GM10248 (cell line): ENCODE measurements around the gene RASAL2.

Source experiments
- CTCF ChIA-PET: fragments of 300-600 bp; sonication (Branson Sonifier 250); formaldehyde crosslinking; extraction: SDS; loops from one replicate; lab custom pipeline; 2021; ENCODE audit warnings: antibody characterized with exemption; lab: Yijun Ruan, JAX
- POLR2A ChIA-PET: fragments of 350-650 bp; sonication (Branson Sonifier 250); formaldehyde crosslinking; extraction: SDS; loops from one replicate; lab custom pipeline; 2020; ENCODE audit warnings: antibody characterized with exemption; lab: Yijun Ruan, JAX
- DNase-seq: peaks from one replicate; pipeline ENCODE4 v3.0.0; 2012; ENCODE audit errors: extremely low spot score
- TF ChIP-seq, protein P1 (sequence below): IDR thresholded peaks from 2 replicates; pipeline ENCODE4 v1.5.1; 2012; ENCODE audit warnings: mild to moderate bottlenecking, low read depth; ENCODE audit errors: extremely low read depth, missing control alignments, control extremely low read depth

RASAL2 gene

GRCh38 chr1:178487070-178487615 lies 393.2 kb downstream of the RASAL2 start:
- TF ChIP-seq, protein P1, sequence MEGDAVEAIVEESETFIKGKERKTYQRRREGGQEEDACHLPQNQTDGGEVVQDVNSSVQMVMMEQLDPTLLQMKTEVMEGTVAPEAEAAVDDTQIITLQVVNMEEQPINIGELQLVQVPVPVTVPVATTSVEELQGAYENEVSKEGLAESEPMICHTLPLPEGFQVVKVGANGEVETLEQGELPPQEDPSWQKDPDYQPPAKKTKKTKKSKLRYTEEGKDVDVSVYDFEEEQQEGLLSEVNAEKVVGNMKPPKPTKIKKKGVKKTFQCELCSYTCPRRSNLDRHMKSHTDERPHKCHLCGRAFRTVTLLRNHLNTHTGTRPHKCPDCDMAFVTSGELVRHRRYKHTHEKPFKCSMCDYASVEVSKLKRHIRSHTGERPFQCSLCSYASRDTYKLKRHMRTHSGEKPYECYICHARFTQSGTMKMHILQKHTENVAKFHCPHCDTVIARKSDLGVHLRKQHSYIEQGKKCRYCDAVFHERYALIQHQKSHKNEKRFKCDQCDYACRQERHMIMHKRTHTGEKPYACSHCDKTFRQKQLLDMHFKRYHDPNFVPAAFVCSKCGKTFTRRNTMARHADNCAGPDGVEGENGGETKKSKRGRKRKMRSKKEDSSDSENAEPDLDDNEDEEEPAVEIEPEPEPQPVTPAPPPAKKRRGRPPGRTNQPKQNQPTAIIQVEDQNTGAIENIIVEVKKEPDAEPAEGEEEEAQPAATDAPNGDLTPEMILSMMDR = no peak
- peak; percentile 6 for DNase-seq
- ChIA-PET POLR2A (no interaction called here), CTCF (interaction anchor here (1.1 to 1.7 kb wide), 3 partner anchors 9 to 14 kb away, joined by 4 to 6 read pairs (median 4); partner anchors contain the start of gene CLEC20A)

- ChIA-PET POLR2A (no interaction called here), CTCF (no interaction called here)
- TF ChIP-seq, protein P1 = no peak
- DNase-seq = peak; percentile 12
Measured at GRCh38 chr1:178488393-178488792, 394.5 kb downstream of the RASAL2 start.

DNA sequence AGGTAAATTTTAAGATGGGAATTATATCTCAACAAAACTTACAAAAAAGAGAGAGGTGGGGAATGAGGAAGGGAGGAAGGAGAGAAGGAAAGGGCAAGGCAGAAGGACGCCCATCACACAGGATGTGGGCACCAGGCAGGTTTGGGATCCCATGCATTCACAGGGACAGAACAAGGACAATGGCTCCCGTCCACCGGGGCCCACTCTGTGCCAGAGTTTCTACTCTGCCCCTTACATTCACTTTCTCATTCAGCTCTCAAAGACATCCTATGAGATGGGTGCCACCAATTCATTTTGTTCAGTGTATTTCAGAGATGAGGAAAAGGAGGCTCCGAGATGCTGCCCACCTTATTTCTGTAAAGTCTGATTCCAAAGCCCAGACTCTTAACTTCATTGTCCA lies 395.5 kb downstream of the RASAL2 start:
- CTCF ChIA-PET = no interaction called here
- TF ChIP-seq, protein P1 = no peak
- POLR2A ChIA-PET = no interaction called here

GRCh38 chr1:178490136-178490535 lies 396.2 kb downstream of the RASAL2 start:
- ChIA-PET CTCF (interaction anchor here (1.2 kb wide), 1 partner anchor 11 kb away, joined by 4 read pairs; no protein-coding TSS in a partner anchor), POLR2A (no interaction called here)
- peak; percentile 5 for DNase-seq
- TF ChIP-seq, protein P1 = no peak

More for the DNA sequence above, 395.5 kb downstream of the RASAL2 start:
- peak; percentile 7 for DNase-seq

DNA sequence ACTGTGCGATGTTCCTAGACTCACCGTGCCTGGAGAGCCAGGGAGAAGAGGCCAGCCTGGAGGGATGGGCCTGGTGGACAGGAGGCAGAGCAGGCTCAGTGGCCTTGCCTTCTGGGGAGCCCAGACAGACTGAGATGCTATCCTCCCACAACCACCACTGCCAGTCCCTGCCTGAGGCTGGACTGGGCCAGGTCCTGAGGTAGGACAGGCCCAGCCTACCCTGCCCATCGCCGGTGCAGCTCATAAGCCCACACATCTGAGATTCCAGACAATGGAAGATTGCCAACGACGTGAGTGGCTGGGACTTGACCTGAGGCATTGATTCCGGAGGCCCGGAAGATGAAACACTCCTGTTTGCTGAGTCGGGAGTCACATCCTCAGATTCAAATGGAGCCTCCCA lies 397.1 kb downstream of the RASAL2 start:
- CTCF ChIA-PET = interaction anchor here (1.2 kb wide), 1 partner anchor 11 kb away, joined by 4 read pairs; no protein-coding TSS in a partner anchor
- POLR2A ChIA-PET = no interaction called here
- DNase-seq = peak; percentile 5
- TF ChIP-seq, protein P1 = no peak

DNA sequence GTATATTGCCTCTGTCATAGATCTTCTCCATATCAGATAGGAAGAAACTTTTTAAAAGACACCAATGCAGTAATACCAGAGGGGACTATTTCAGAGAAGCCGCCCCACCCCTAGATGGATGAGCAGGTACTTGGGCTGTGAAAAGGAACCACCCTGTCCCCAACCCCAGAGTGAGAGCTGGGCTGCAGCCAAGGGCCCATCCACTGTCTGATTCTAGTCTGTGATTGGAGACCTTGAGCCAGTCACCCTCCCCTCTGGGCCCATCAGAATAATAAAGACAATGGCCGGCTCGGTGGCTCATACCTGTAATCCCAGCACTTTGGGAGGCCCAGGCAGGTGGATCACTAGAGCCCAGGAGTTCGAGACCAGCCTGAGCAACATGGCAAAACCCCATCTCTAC lies 397.8 kb downstream of the RASAL2 start:
- DNase-seq = peak; percentile 5
- CTCF ChIA-PET = interaction anchor here (1.8 kb wide), 1 partner anchor 10 kb away, joined by 8 read pairs; no protein-coding TSS in a partner anchor
- POLR2A ChIA-PET = no interaction called here
- TF ChIP-seq, protein P1 = no peak
